Measurements from ENCODE around the gene DDIT4. TPM values are rescaled to one million over a fixed set of nuclear protein-coding genes. Genes with fewer than 3 reads are reported as not detected.
"Not testable (repeated sequence)": the region's sequence is repeated elsewhere in the genome, so short reads cannot be mapped to it uniquely, and the experiment has no call there.

Gene DDIT4
- total RNA-seq, 1 experiment from 2014 or later = 138 TPM

GRCh38 chr10:72249176-72249862 lies 24.4 kb upstream of the DDIT4 start:
- DNase-seq (ENCODE audit: low read depth) = not testable (repeated sequence)

GRCh38 chr10:72250666-72251065 lies 23.1 kb upstream of the DDIT4 start:
- DNase-seq (ENCODE audit: low read depth) = peak; percentile 45

GRCh38 chr10:72251635-72252034 lies 22.1 kb upstream of the DDIT4 start:
- DNase-seq (ENCODE audit: low read depth) = no peak

- DNase-seq (ENCODE audit: low read depth) = no peak
Measured at GRCh38 chr10:72252972-72253371, 20.8 kb upstream of the DDIT4 start.

GRCh38 chr10:72253578-72253977 lies 20.1 kb upstream of the DDIT4 start:
- DNase-seq (ENCODE audit: low read depth) = no peak

- DNase-seq (ENCODE audit: low read depth) = peak; percentile 65
Measured at GRCh38 chr10:72254813-72255568, 18.7 kb upstream of the DDIT4 start.

GRCh38 chr10:72255977-72256729 lies 17.6 kb upstream of the DDIT4 start:
- no peak for DNase-seq (ENCODE audit: low read depth)

GRCh38 chr10:72257051-72257892 lies 16.5 kb upstream of the DDIT4 start:
- peak; percentile 55 for DNase-seq (ENCODE audit: low read depth)

- no peak for DNase-seq (ENCODE audit: low read depth)
Measured at GRCh38 chr10:72258617-72259016, 15.1 kb upstream of the DDIT4 start.

- peak; percentile 90 for DNase-seq (ENCODE audit: low read depth)
Measured at GRCh38 chr10:72259491-72260238, 14.1 kb upstream of the DDIT4 start.

- peak; percentile 97 for DNase-seq (ENCODE audit: low read depth)
Measured at GRCh38 chr10:72260239-72260975, 13.3 kb upstream of the DDIT4 start.

GRCh38 chr10:72260976-72261783 lies 12.5 kb upstream of the DDIT4 start:
- peak; percentile 70 for DNase-seq (ENCODE audit: low read depth)

GRCh38 chr10:72261784-72262404 lies 11.8 kb upstream of the DDIT4 start:
- DNase-seq (ENCODE audit: low read depth) = no peak

- DNase-seq (ENCODE audit: low read depth) = no peak
Measured at GRCh38 chr10:72263613-72264241, 10.0 kb upstream of the DDIT4 start.

GRCh38 chr10:72264536-72264935 lies 9.2 kb upstream of the DDIT4 start:
- no peak for DNase-seq (ENCODE audit: low read depth)

GRCh38 chr10:72265508-72265907 lies 8.2 kb upstream of the DDIT4 start:
- no peak for DNase-seq (ENCODE audit: low read depth)

- DNase-seq (ENCODE audit: low read depth) = no peak
Measured at GRCh38 chr10:72265990-72266865, 7.5 kb upstream of the DDIT4 start.

All from RPMI7951 (cell line).